ENCODE data around the gene FOXN1. TPM values are rescaled to one million over a fixed set of nuclear protein-coding genes. Genes with fewer than 3 reads are reported as not detected.

The FOXN1 gene
- total RNA-seq, 2 donors from 2014 or later = not detected

DNA sequence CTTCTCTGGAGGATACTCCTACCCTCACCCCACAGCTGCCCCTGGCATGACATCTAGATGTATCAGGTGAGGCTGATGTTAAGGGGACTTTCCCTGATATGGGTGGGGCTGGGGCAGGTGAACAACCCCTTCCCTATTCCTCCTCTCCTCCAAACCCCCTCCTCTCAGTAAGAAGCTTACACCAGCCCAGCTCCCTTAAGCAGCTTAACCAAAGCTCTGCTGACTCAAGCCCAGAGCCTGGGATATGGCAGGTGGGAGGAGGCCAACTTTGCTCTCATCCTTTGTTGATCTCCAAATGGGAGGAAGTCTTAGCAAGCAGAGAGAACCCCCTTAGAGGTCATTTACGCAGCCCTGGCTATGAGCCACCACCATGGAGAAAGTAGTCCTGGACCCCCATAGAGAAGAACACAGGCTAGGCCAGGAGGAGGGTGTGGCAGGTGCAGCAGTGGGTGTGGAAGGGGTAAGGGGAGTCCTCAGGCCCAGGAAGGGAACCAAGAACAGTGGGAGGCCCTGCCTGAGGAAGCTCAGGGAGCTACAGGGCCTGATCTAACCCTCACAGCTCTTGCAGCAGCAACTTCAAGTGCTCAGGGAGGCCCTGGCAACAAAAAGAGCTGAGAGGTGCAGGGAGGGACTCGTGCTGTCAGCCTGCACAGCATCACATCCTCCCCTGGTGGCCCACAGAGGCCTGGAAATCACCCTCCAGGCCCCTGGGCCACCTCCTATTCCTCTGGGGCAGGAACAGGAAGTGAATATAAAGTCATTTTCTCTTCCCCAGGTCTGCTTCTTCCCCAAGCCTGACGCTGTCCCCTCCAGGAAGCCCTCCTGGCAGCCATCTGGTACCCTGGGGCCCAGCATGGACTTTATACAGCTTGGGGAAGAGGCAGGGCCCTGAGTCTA is 43.3 kb downstream of the FOXN1 start:
- peak; percentile 55 for DNase-seq
- Histone ChIP-seq H3K4me3 (ENCODE audit: low read length) (no peak overlapping the region), H3K27ac (ENCODE audit: low read depth, low read length) (no peak overlapping the region), H3K9ac (ENCODE audit: extremely low read depth, low read length, poor library complexity, severe bottlenecking) (no peak overlapping the region), H3K4me1 (ENCODE audit: control insufficient read depth, insufficient read depth, low read length) (peaks cover 4% of the 10 kb centered on the region), H3K36me3 (ENCODE audit: control insufficient read depth, insufficient read depth, low read length) (peaks cover 12% of the 10 kb centered on the region), H3K27me3 (ENCODE audit: control insufficient read depth, insufficient read depth, low read length, poor library complexity, severe bottlenecking) (no peaks in the 10 kb centered on the region), H3K9me3 (ENCODE audit: control insufficient read depth, low read length) (no peaks in the 10 kb centered on the region)
- H3K36me3 Mint-ChIP-seq (ENCODE audit: low read depth) = peaks cover 15% of the 10 kb centered on the region
- H3K27ac Mint-ChIP-seq = peak overlapping the region; percentile 79
- H3K27me3 Mint-ChIP-seq (ENCODE audit: insufficient read depth) = no peaks in the 10 kb centered on the region
- 85 to 100% methylated on average over 1 to 3 of the region's 3 CpGs for WGBS, 2 experiments (ENCODE audit: insufficient coverage in 1 of 2, insufficient read length in 1 of 2)
- H3K4me3 Mint-ChIP-seq = no peak overlapping the region
- H3K4me1 Mint-ChIP-seq = peaks cover 31% of the 10 kb centered on the region
- no peaks in the 10 kb centered on the region for H3K9me3 Mint-ChIP-seq
- TF ChIP-seq, protein P1, sequence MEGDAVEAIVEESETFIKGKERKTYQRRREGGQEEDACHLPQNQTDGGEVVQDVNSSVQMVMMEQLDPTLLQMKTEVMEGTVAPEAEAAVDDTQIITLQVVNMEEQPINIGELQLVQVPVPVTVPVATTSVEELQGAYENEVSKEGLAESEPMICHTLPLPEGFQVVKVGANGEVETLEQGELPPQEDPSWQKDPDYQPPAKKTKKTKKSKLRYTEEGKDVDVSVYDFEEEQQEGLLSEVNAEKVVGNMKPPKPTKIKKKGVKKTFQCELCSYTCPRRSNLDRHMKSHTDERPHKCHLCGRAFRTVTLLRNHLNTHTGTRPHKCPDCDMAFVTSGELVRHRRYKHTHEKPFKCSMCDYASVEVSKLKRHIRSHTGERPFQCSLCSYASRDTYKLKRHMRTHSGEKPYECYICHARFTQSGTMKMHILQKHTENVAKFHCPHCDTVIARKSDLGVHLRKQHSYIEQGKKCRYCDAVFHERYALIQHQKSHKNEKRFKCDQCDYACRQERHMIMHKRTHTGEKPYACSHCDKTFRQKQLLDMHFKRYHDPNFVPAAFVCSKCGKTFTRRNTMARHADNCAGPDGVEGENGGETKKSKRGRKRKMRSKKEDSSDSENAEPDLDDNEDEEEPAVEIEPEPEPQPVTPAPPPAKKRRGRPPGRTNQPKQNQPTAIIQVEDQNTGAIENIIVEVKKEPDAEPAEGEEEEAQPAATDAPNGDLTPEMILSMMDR (conservative IDR thresholded peaks at IDR 0.05) = no peak

DNA sequence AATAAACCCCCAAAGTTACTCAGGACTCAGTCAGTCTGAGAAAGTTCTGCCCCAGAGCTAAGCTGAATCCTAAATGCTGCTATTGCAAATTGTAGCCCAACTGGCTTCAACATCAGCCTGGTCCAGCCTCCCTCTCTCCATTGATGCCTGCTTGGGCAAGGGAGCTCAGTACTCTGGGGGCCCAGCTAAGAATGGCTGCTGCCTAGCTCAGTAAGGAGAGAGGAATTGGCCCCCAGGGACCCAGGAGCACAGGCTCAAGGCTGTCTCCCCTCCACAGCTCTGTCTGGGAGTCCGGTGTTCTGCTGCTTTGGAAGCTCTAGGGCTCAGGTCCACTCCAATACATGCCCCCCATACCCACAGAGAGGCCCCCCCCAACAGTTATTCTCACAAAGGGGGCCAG is 44.7 kb downstream of the FOXN1 start:
- peak overlapping the region; percentile 85 for H3K4me3 Mint-ChIP-seq
- no peak for DNase-seq
- H3K4me3 ChIP-seq (ENCODE audit: low read length) = peak overlapping the region; percentile 86

DNA sequence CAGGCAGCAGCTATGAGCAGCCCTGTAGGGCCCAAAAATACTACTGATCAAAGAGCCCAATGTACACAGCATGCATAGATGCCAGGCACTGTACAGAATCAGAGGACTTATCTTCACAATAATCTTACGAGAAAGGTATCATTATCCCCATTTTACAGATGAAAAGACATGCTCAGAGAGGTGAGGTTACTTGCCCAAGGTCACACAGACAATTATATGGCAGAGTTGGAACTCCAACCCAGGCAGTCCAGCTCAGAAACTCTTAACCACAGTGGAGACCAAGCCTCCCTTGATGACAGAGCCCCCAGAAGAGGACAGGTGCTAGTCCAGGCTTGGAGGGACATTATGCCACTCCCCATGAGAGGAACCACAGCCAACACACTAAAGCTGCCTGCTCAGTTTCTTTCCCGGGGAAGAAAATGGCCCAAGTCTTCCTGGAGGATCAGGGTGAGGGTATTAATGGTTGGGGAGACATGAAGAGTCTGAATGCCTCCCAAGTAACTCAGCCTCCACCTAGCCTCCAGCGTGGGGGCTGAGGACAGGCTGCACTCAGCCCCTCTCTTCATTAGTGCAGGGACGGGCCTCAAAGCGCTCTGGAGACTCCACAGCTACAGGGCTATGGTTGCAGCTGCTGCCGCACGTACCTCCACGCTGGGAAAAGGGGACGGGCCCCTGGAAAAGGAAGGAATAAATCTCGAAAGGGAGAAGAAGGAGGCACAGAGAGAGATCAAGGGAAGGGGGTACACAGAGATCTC is 45.5 kb downstream of the FOXN1 start:
- H3K9me3 Mint-ChIP-seq = no peaks in the 10 kb centered on the region
- Histone ChIP-seq H3K27ac (ENCODE audit: low read depth, low read length) (no peak overlapping the region), H3K4me1 (ENCODE audit: control insufficient read depth, insufficient read depth, low read length) (peaks cover 4% of the 10 kb centered on the region), H3K4me3 (ENCODE audit: low read length) (peak overlapping the region; percentile 86), H3K9me3 (ENCODE audit: control insufficient read depth, low read length) (no peaks in the 10 kb centered on the region), H3K9ac (ENCODE audit: extremely low read depth, low read length, poor library complexity, severe bottlenecking) (peak overlapping the region; percentile 32), H3K27me3 (ENCODE audit: control insufficient read depth, insufficient read depth, low read length, poor library complexity, severe bottlenecking) (no peaks in the 10 kb centered on the region), H3K36me3 (ENCODE audit: control insufficient read depth, insufficient read depth, low read length) (peaks cover 29% of the 10 kb centered on the region)
- H3K36me3 Mint-ChIP-seq (ENCODE audit: low read depth) = peaks cover 32% of the 10 kb centered on the region
- H3K27ac Mint-ChIP-seq = peak overlapping the region; percentile 87
- DNase-seq = peak; percentile 73
- no peaks in the 10 kb centered on the region for H3K27me3 Mint-ChIP-seq (ENCODE audit: insufficient read depth)
- H3K4me1 Mint-ChIP-seq = peaks cover 27% of the 10 kb centered on the region
- 0 to 20% methylated on average over 1 to 10 of the region's 10 CpGs for WGBS, 2 experiments (ENCODE audit: insufficient coverage in 1 of 2, insufficient read length in 1 of 2)
- peak overlapping the region; percentile 85 for H3K4me3 Mint-ChIP-seq
- TF ChIP-seq, protein P1 (conservative IDR thresholded peaks at IDR 0.05) = no peak

More for the DNA sequence above, 44.7 kb downstream of the FOXN1 start:
- H3K27ac Mint-ChIP-seq = no peak overlapping the region
- H3K27ac ChIP-seq (ENCODE audit: low read depth, low read length) = no peak overlapping the region
- no peaks in the 10 kb centered on the region for H3K27me3 ChIP-seq (ENCODE audit: control insufficient read depth, insufficient read depth, low read length, poor library complexity, severe bottlenecking)
- peaks cover 22% of the 10 kb centered on the region for H3K36me3 ChIP-seq (ENCODE audit: control insufficient read depth, insufficient read depth, low read length)
- H3K27me3 Mint-ChIP-seq (ENCODE audit: insufficient read depth) = no peaks in the 10 kb centered on the region
- peaks cover 4% of the 10 kb centered on the region for H3K4me1 ChIP-seq (ENCODE audit: control insufficient read depth, insufficient read depth, low read length)
- no peaks in the 10 kb centered on the region for H3K9me3 Mint-ChIP-seq
- 92% methylated on average over 1 of the region's 1 CpG; no CpG with 5 or more reads in 1 of the 2 experiments for WGBS, 2 experiments (ENCODE audit: insufficient coverage in 1 of 2, insufficient read length in 1 of 2)
- peaks cover 25% of the 10 kb centered on the region for H3K36me3 Mint-ChIP-seq (ENCODE audit: low read depth)
- TF ChIP-seq, protein P1 (conservative IDR thresholded peaks at IDR 0.05) = no peak
- peaks cover 27% of the 10 kb centered on the region for H3K4me1 Mint-ChIP-seq
- H3K9ac ChIP-seq (ENCODE audit: extremely low read depth, low read length, poor library complexity, severe bottlenecking) = no peak overlapping the region
- no peaks in the 10 kb centered on the region for H3K9me3 ChIP-seq (ENCODE audit: control insufficient read depth, low read length)
